CD4-positive, alpha-beta memory T cell (primary cell): ENCODE data around the gene SLC34A3. TPM values are rescaled to one million over a fixed set of nuclear protein-coding genes. Genes with fewer than 3 reads are reported as not detected.

Experiments
- CTCF ChIA-PET: fragments of 350-600 bp; sonication (Branson Sonifier 250); formaldehyde crosslinking; loops from one replicate; lab custom pipeline; 2021; ENCODE audit warnings: inconsistent platforms; ENCODE audit not compliant: partially characterized antibody; lab: Charles Lee
- POLR2A ChIA-PET: fragments of 350-600 bp; sonication (Branson Sonifier 250); formaldehyde crosslinking; loops from one replicate; lab custom pipeline; 2021; ENCODE audit not compliant: partially characterized antibody; lab: Charles Lee
- DNase-seq, 5 donors: peaks; one replicate each; pipeline versions ENCODE4 v3.0.0 to v3.0.0-alpha.2; 2020 to 2022; ENCODE audit warnings: mixed read lengths in 1 of 5
- H3K27ac ChIP-seq: one replicate; pipeline ENCODE4 v1.7.0; 2013; ENCODE audit warnings: low read depth, low read length
- H3K27me3 ChIP-seq: 2 replicates; pipeline ENCODE4 v1.7.0; 2013; ENCODE audit warnings: mild to moderate bottlenecking, low read length, moderate library complexity; ENCODE audit not compliant: insufficient read depth
- H3K36me3 ChIP-seq: 2 replicates; pipeline ENCODE4 v1.7.0; 2013; ENCODE audit warnings: mild to moderate bottlenecking, low read length, moderate library complexity; ENCODE audit not compliant: insufficient read depth
- H3K4me1 ChIP-seq: 2 replicates; pipeline ENCODE4 v1.7.0; 2013; ENCODE audit warnings: mild to moderate bottlenecking, low read length, moderate library complexity; ENCODE audit not compliant: insufficient read depth
- H3K4me3 ChIP-seq, 2 donors: one replicate each; pipeline ENCODE4 v1.7.0; 2013; ENCODE audit warnings: low read length in 2 of 2, mild to moderate bottlenecking in 1 of 2
- H3K9me3 ChIP-seq, 2 donors: one replicate each; pipeline ENCODE4 v1.7.0; 2013; ENCODE audit warnings: low read length in 2 of 2, control low read depth in 1 of 2; ENCODE audit not compliant: control insufficient read depth in 1 of 2
- H3K27ac Mint-ChIP-seq, 7 donors: one replicate each; pipeline ENCODE4 v1.8.0; 2020 to 2021; ENCODE audit warnings: mixed read lengths in 7 of 7, mild to moderate bottlenecking in 6 of 7, inconsistent platforms in 3 of 7, moderate library complexity in 3 of 7
- H3K27me3 Mint-ChIP-seq, 2 donors: one replicate each; pipeline ENCODE4 v1.8.0; 2020 to 2021; ENCODE audit warnings: mixed read lengths in 2 of 2
- H3K36me3 Mint-ChIP-seq, 2 donors: one replicate each; pipeline ENCODE4 v1.8.0; 2020 to 2021; ENCODE audit warnings: mixed read lengths in 2 of 2, inconsistent platforms in 1 of 2, mild to moderate bottlenecking in 1 of 2
- H3K4me1 Mint-ChIP-seq, 4 donors: one replicate each; pipeline ENCODE4 v1.8.0; 2020 to 2021; ENCODE audit warnings: mixed read lengths in 4 of 4, mild to moderate bottlenecking in 1 of 4
- H3K4me3 Mint-ChIP-seq, 8 donors: one replicate each; pipeline ENCODE4 v1.8.0; 2020 to 2021; ENCODE audit warnings: mixed read lengths in 8 of 8, mild to moderate bottlenecking in 7 of 8, moderate library complexity in 6 of 8, inconsistent platforms in 3 of 8
- H3K9me3 Mint-ChIP-seq, 8 donors: one replicate each; pipeline ENCODE4 v1.8.0; 2020 to 2021; ENCODE audit warnings: mixed read lengths in 8 of 8, mild to moderate bottlenecking in 5 of 8, inconsistent platforms in 3 of 8, moderate library complexity in 1 of 8
- intact Hi-C: fragments of 100-400 bp; cut with micrococcal nuclease; formaldehyde crosslinking; loops from one replicate; pipeline ENCODE4 v1.15.1; 2023
- polyA plus RNA-seq, 2 donors: library from polyadenylated mRNA; unstranded; fragments of 300-500 nt; fragmentation: Illumina TruSeq; gene quantifications; one replicate each; pipeline ENCODE4 v1.2.3, GENCODE V29; 2021
- total RNA-seq, 2 experiments: library from RNA; stranded (reverse); gene quantifications; one replicate each; pipeline ENCODE4 v1.2.3, GENCODE V29; 2021

Gene SLC34A3
- total and polyA plus RNA-seq, 4 experiments from 2014 or later: not detected

DNA sequence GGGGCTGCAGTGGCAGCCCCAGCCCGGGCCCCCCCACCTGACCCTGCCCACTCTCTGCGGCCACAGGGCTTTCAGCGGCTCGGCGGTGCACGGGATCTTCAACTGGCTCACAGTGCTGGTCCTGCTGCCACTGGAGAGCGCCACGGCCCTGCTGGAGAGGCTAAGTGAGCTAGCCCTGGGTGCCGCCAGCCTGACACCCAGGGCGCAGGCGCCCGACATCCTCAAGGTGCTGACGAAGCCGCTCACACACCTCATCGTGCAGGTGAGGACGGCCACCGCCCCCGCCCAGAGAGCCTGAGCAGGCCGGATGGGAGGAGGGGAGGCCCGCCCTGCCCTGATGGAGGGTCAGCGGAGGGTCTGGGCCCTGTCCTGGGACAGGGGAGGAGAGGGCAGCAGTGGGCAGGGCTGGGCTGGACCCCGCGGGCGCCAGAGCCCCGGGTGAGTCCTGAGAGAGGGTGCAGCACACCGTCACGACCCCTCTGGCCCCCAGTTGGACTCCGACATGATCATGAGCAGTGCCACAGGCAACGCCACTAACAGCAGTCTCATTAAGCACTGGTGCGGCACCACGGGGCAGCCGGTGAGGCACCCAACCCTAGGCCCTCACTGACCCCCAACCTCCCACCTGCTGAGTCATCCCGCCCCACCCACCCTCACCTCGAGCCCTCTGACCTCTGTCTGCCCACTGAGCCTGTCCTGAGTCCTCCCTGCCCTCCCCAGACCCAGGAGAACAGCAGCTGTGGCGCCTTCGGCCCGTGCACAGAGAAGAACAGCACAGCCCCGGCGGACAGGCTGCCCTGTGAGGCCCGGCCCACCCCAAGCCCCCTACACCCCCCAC, 2.7 kb downstream of the SLC34A3 start:
- Mint-ChIP-seq H3K4me3 (no peak overlapping the region), H3K4me1 (peaks cover 0 to 6% (median 3%) of the 10 kb centered on the region in 4 donors), H3K27me3 (peaks cover 0 to 9% of the 10 kb centered on the region in 2 donors), H3K9me3 (no peaks in the 10 kb centered on the region), H3K36me3 (no peaks in the 10 kb centered on the region), H3K27ac (no peak overlapping the region)
- no peak for DNase-seq
- Histone ChIP-seq H3K9me3 (no peaks in the 10 kb centered on the region), H3K27me3 (no peaks in the 10 kb centered on the region), H3K36me3 (no peaks in the 10 kb centered on the region), H3K4me1 (peaks cover 14% of the 10 kb centered on the region), H3K27ac (no peak overlapping the region), H3K4me3 (no peak overlapping the region)
- ChIA-PET CTCF (no interaction called here), POLR2A (interaction anchor here (1.2 kb wide), 1 partner anchor 9 kb away, joined by 4 read pairs; the partner anchor contains the start of gene CYSRT1)
- intact Hi-C loops: no loop called here

DNA sequence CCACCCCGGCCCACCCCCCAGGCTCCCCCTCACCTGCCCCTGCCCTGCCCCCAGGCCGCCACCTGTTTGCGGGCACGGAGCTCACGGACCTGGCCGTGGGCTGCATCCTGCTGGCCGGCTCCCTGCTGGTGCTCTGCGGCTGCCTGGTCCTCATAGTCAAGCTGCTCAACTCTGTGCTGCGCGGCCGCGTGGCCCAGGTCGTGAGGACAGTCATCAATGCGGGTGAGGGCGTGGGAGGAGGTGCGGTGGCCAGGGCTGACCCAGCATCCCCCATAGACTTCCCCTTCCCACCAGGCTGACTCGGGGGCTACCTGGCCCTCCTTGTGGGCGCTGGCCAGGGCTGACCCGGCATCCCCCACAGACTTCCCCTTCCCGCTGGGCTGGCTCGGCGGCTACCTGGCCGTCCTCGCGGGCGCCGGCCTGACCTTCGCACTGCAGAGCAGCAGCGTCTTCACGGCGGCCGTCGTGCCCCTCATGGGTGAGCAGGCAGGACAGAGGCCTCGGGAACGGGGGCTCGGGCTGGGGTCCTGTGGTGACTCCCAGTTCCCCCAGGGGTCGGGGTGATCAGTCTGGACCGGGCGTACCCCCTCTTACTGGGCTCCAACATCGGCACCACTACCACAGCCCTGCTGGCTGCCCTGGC, 3.5 kb downstream of the SLC34A3 start:
- intact Hi-C loops: no loop called here
- no peak overlapping the region for H3K4me3 ChIP-seq
- H3K27me3 Mint-ChIP-seq: peaks cover 0 to 9% of the 10 kb centered on the region in 2 donors
- H3K27ac ChIP-seq: no peak overlapping the region
- no peak overlapping the region for H3K27ac Mint-ChIP-seq
- DNase-seq: no peak
- no peaks in the 10 kb centered on the region for H3K9me3 ChIP-seq
- POLR2A ChIA-PET: interaction anchor here (1.2 kb wide), 1 partner anchor 10 kb away, joined by 4 read pairs; the partner anchor contains the start of gene CYSRT1
- H3K4me1 Mint-ChIP-seq: peaks cover 0 to 11% (median 4%) of the 10 kb centered on the region in 4 donors
- H3K4me3 Mint-ChIP-seq: peak overlapping the region in 1 of 8 donors; percentile 30
- H3K36me3 Mint-ChIP-seq: peaks cover 0 to 1% of the 10 kb centered on the region in 2 donors
- H3K36me3 ChIP-seq: no peaks in the 10 kb centered on the region
- H3K4me1 ChIP-seq: peaks cover 19% of the 10 kb centered on the region
- H3K27me3 ChIP-seq: no peaks in the 10 kb centered on the region
- CTCF ChIA-PET: no interaction called here
- H3K9me3 Mint-ChIP-seq: no peaks in the 10 kb centered on the region

- intact Hi-C loops: no loop called here
- peaks cover 0 to 9% of the 10 kb centered on the region in 2 donors for H3K27me3 Mint-ChIP-seq
- H3K4me3 Mint-ChIP-seq: peak overlapping the region in 1 of 8 donors; percentile 30
- no peaks in the 10 kb centered on the region for H3K36me3 ChIP-seq
- H3K4me3 ChIP-seq: no peak overlapping the region
- ChIA-PET POLR2A (interaction anchor here (3.0 kb wide), 1 partner anchor 11 kb away, joined by 31 read pairs; the partner anchor contains the start of genes CYSRT1 and RNF208), CTCF (interaction anchor here (0.8 to 1.1 kb wide), 3 partner anchors 11 to 457 kb away, joined by 3 to 4 read pairs (median 3); no protein-coding TSS in a partner anchor)
- no peaks in the 10 kb centered on the region for H3K9me3 Mint-ChIP-seq
- H3K36me3 Mint-ChIP-seq: peaks cover 0 to 1% of the 10 kb centered on the region in 2 donors
- H3K27ac Mint-ChIP-seq: no peak overlapping the region
- peaks cover 24% of the 10 kb centered on the region for H3K4me1 ChIP-seq
- peaks cover 0 to 16% (median 4%) of the 10 kb centered on the region in 4 donors for H3K4me1 Mint-ChIP-seq
- H3K27ac ChIP-seq: no peak overlapping the region
- no peaks in the 10 kb centered on the region for H3K9me3 ChIP-seq
- no peak for DNase-seq
- H3K27me3 ChIP-seq: no peaks in the 10 kb centered on the region
Measured at GRCh38 chr9:137234758-137235423, 4.2 kb downstream of the SLC34A3 start.

- peaks cover 0 to 19% (median 4%) of the 10 kb centered on the region in 4 donors for H3K4me1 Mint-ChIP-seq
- no peak overlapping the region for H3K4me3 Mint-ChIP-seq
- Histone ChIP-seq H3K9me3 (no peaks in the 10 kb centered on the region), H3K4me3 (no peak overlapping the region), H3K4me1 (peaks cover 25% of the 10 kb centered on the region), H3K27ac (no peak overlapping the region), H3K36me3 (no peaks in the 10 kb centered on the region), H3K27me3 (no peaks in the 10 kb centered on the region)
- no peak for DNase-seq
- peaks cover 0 to 1% of the 10 kb centered on the region in 2 donors for H3K36me3 Mint-ChIP-seq
- H3K9me3 Mint-ChIP-seq: no peaks in the 10 kb centered on the region
- peaks cover 0 to 7% of the 10 kb centered on the region in 2 donors for H3K27me3 Mint-ChIP-seq
- intact Hi-C loops: loop anchor here (1.0 kb wide), 3 partner anchors 12 to 117 kb away; no protein-coding TSS in a partner anchor
- ChIA-PET POLR2A (interaction anchor here (0.6 to 10.3 kb wide), 7 partner anchors 12 to 285 kb away, joined by 3 to 260 read pairs (median 7); partner anchors contain the start of genes ANAPC2, CYSRT1, MAN1B1 and NELFB), CTCF (interaction anchor here (0.8 to 2.7 kb wide), 14 partner anchors 12 to 458 kb away, joined by 3 to 15 read pairs (median 6); partner anchors contain the start of genes ANAPC2, RNF208 and SSNA1)
- H3K27ac Mint-ChIP-seq: no peak overlapping the region
Measured at GRCh38 chr9:137235424-137236237, 4.9 kb downstream of the SLC34A3 start.

GRCh38 chr9:137236238-137236935, 5.7 kb downstream of the SLC34A3 start:
- H3K27me3 ChIP-seq: no peaks in the 10 kb centered on the region
- no peak overlapping the region for H3K4me3 Mint-ChIP-seq
- H3K27ac ChIP-seq: no peak overlapping the region
- no peaks in the 10 kb centered on the region for H3K9me3 ChIP-seq
- peak; percentile 84 to 87 (median 86) for DNase-seq
- ChIA-PET POLR2A (interaction anchor here (0.6 to 10.3 kb wide), 10 partner anchors 12 to 285 kb away, joined by 3 to 260 read pairs (median 5); partner anchors contain the start of genes ANAPC2, CYSRT1, DPP7 and MAN1B1), CTCF (interaction anchor here (0.7 to 2.7 kb wide), 29 partner anchors 9 to 189 kb away, joined by 3 to 15 read pairs (median 5); partner anchors contain the start of genes ANAPC2, DPP7, MAN1B1 and NELFB)
- H3K36me3 ChIP-seq: no peaks in the 10 kb centered on the region
- intact Hi-C loops: loop anchor here (1.0 kb wide), 3 partner anchors 13 to 118 kb away; no protein-coding TSS in a partner anchor
- peaks cover 0 to 6% of the 10 kb centered on the region in 2 donors for H3K36me3 Mint-ChIP-seq
- H3K4me1 ChIP-seq: peaks cover 25% of the 10 kb centered on the region
- H3K4me3 ChIP-seq: no peak overlapping the region
- peak overlapping the region in 1 of 7 donors; percentile 40 for H3K27ac Mint-ChIP-seq
- peaks cover 0 to 19% (median 8%) of the 10 kb centered on the region in 4 donors for H3K4me1 Mint-ChIP-seq
- peaks cover 2 to 7% of the 10 kb centered on the region in 2 donors for H3K27me3 Mint-ChIP-seq
- peaks cover 0 to 5% (median 0%) of the 10 kb centered on the region in 8 donors for H3K9me3 Mint-ChIP-seq
